Effector memory CD4-positive, alpha-beta T cell (primary cell): Measurements from ENCODE around the gene SCLY.

Experiments
- DNase-seq, 3 donors: peaks; one replicate each; pipeline ENCODE4 v3.0.0-alpha.2; 2020
- H3K27ac ChIP-seq: 2 replicates; pipeline ENCODE4 v1.7.0; 2013; ENCODE audit warnings: mild to moderate bottlenecking, low read length, moderate library complexity; ENCODE audit not compliant: insufficient read depth, poor library complexity, severe bottlenecking
- H3K27me3 ChIP-seq: replicated peaks from 2 replicates; pipeline ENCODE4 v1.7.0; 2013; ENCODE audit warnings: mild to moderate bottlenecking, low read length; ENCODE audit not compliant: insufficient read depth, control insufficient read depth, poor library complexity, severe bottlenecking
- H3K36me3 ChIP-seq: 2 replicates; pipeline ENCODE4 v1.7.0; 2013; ENCODE audit warnings: mild to moderate bottlenecking, low read length, moderate library complexity; ENCODE audit not compliant: control insufficient read depth, insufficient read depth
- H3K4me1 ChIP-seq: 2 replicates; pipeline ENCODE4 v1.7.0; 2013; ENCODE audit warnings: low read length, mild to moderate bottlenecking; ENCODE audit not compliant: control insufficient read depth, insufficient read depth, poor library complexity, severe bottlenecking
- H3K4me3 ChIP-seq: 2 replicates; pipeline ENCODE4 v1.7.0; 2013; ENCODE audit warnings: low read length, low read depth, mild to moderate bottlenecking; ENCODE audit not compliant: insufficient read depth, poor library complexity, severe bottlenecking
- H3K9me3 ChIP-seq: 2 replicates; pipeline ENCODE4 v1.7.0; 2013; ENCODE audit warnings: mild to moderate bottlenecking, low read length, moderate library complexity; ENCODE audit not compliant: control insufficient read depth
- total RNA-seq, 3 donors: gene quantifications; one replicate each; lab custom pipeline; 2026; lab: John Stamatoyannopoulos, UW

The SCLY gene, protein sequence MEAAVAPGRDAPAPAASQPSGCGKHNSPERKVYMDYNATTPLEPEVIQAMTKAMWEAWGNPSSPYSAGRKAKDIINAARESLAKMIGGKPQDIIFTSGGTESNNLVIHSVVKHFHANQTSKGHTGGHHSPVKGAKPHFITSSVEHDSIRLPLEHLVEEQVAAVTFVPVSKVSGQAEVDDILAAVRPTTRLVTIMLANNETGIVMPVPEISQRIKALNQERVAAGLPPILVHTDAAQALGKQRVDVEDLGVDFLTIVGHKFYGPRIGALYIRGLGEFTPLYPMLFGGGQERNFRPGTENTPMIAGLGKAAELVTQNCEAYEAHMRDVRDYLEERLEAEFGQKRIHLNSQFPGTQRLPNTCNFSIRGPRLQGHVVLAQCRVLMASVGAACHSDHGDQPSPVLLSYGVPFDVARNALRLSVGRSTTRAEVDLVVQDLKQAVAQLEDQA
- 1.6 to 5.6 (median 2.3) reads per million in 3 donors for total RNA-seq

DNA sequence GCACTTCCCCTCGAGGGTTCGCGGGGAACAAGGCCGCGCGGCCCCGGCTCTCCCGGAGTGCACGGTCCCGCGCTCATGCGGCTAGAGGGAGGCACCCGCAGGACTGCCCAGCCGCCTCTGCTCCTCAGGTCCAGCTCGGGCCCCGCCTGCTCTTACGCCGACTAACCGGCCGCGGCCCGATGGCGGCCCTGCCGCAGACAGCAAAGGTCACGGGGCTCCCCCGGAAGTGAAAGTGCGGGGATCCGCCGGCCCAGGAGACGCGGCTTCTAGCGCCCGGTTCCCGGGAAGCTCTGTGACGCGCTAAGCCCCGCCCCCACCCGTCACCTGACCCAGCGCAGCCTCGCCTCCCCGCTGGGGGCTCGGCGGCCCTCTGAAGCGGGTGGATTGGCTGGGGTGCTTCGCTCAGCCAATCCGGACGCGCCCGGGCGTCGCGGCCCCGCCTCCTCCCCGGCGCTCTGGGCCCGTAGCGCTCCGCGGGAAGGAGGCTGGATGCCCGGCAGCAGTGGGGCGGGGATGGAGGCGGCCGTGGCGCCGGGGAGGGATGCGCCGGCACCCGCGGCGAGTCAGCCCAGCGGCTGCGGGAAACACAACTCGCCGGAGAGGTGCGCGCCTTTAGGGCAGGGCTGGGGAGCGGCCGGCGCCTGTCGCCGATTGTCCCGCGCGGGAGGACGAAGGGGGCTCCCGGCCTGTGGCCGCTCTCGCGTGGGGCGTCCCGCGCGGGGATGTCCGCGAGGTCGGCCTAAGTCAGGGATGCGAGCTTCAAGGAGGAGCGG lies at the start of gene SCLY:
Gene SCLY (plus strand): TSS at position 460 of the 773 bp plus-strand sequence. CDS start 54 bp downstream, at position 514.
- no peaks in the 10 kb centered on the region for H3K36me3 ChIP-seq
- H3K27ac ChIP-seq: peak within 1 kb of the TSS; percentile 68
- H3K27me3 ChIP-seq: no peaks in the 10 kb centered on the region
- DNase-seq: peak; percentile 95 to 97 (median 96)
- H3K9me3 ChIP-seq: no peaks in the 10 kb centered on the region
- H3K4me1 ChIP-seq: peaks cover 8% of the 10 kb centered on the region
- peak within 1 kb of the TSS; percentile 79 for H3K4me3 ChIP-seq

- no peak for DNase-seq
- Histone ChIP-seq H3K9me3 (no peaks in the 10 kb centered on the region), H3K4me3 (no peak overlapping the region), H3K4me1 (no peaks in the 10 kb centered on the region), H3K36me3 (peaks cover 4% of the 10 kb centered on the region), H3K27me3 (no peaks in the 10 kb centered on the region), H3K27ac (no peak overlapping the region)
These were observed 47.0 kb upstream of the SCLY start for GRCh38 chr2:238013806-238014205.

GRCh38 chr2:238015705-238016104 lies 45.1 kb upstream of the SCLY start:
- no peak overlapping the region for H3K27ac ChIP-seq
- H3K36me3 ChIP-seq: peaks cover 8% of the 10 kb centered on the region
- H3K4me1 ChIP-seq: no peaks in the 10 kb centered on the region
- no peak for DNase-seq
- no peaks in the 10 kb centered on the region for H3K9me3 ChIP-seq
- H3K4me3 ChIP-seq: no peak overlapping the region
- H3K27me3 ChIP-seq: no peaks in the 10 kb centered on the region

DNA sequence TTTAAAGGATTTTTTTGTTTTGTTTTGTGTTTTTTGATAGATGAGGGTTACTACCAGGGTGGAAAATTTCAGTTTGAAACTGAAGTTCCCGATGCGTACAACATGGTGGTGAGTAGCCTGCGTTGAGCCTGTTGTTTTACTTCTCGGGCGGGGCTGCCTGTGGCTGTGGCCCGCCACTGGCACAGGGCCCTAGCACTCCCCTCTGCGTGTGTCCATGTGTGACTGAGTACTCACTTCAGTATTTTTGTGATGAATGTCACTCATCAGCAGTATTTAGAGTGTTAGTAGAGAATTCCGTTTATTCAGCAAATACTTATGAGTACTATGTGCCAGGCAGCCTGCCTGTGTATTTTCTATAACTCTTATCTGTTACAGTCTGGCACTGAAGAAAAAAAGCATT lies 44.3 kb upstream of the SCLY start:
- H3K27ac ChIP-seq: no peak overlapping the region
- H3K36me3 ChIP-seq: peaks cover 12% of the 10 kb centered on the region
- DNase-seq: no peak
- no peaks in the 10 kb centered on the region for H3K4me1 ChIP-seq
- H3K4me3 ChIP-seq: no peak overlapping the region
- H3K9me3 ChIP-seq: no peaks in the 10 kb centered on the region
- H3K27me3 ChIP-seq: no peaks in the 10 kb centered on the region

DNA sequence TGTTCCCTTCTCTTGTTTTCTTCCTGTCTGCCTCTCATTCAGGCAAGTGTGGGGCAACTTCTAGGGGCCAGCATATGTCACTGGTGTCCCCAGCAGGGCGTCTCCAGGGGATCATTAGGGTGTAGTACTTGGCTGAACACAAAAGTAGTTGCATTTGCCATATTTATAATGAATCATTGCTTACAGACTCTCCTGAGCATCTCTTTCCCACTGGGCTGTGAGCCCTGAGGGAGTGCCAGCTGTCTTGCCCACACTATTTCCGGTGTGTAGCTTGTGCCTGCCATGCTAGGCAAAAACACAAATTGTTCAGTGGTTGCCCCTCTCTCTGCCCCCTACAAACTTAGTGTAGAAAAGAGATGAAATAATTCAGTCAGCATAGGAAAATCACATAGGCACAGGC lies 40.8 kb upstream of the SCLY start:
- Histone ChIP-seq H3K27me3 (no peaks in the 10 kb centered on the region), H3K4me1 (no peaks in the 10 kb centered on the region), H3K9me3 (no peaks in the 10 kb centered on the region), H3K4me3 (no peak overlapping the region), H3K27ac (no peak overlapping the region), H3K36me3 (peaks cover 12% of the 10 kb centered on the region)
- DNase-seq: no peak

DNA sequence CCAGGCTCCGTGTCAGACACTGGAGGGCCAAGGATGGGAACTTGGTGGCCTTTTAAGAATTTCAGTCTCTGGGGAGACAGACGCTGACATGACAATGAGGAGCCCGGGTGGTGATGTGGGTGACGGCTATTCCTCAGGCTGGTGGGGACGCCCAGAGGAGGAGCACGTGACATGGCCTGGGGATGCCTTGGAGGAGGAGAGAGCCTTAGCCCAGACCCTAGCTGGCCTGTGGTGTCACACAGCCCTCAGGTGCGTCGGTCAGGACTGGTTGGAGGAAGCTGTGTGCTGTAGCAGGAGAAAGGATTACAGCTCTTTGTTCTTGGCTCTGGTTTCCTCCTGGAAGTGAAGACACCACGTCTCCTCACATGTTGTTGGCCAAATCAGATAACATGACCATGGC lies 40.0 kb upstream of the SCLY start:
- H3K4me3 ChIP-seq: no peak overlapping the region
- no peak overlapping the region for H3K27ac ChIP-seq

GRCh38 chr2:238021327-238021726 lies 39.5 kb upstream of the SCLY start:
- H3K9me3 ChIP-seq: no peaks in the 10 kb centered on the region
- no peak overlapping the region for H3K27ac ChIP-seq
- H3K4me1 ChIP-seq: no peaks in the 10 kb centered on the region
- DNase-seq: no peak
- no peak overlapping the region for H3K4me3 ChIP-seq
- no peaks in the 10 kb centered on the region for H3K27me3 ChIP-seq
- peaks cover 12% of the 10 kb centered on the region for H3K36me3 ChIP-seq

More for the DNA sequence above, 40.0 kb upstream of the SCLY start:
- DNase-seq: no peak
- Histone ChIP-seq H3K27me3 (no peaks in the 10 kb centered on the region), H3K9me3 (no peaks in the 10 kb centered on the region), H3K36me3 (peaks cover 12% of the 10 kb centered on the region), H3K4me1 (no peaks in the 10 kb centered on the region)

DNA sequence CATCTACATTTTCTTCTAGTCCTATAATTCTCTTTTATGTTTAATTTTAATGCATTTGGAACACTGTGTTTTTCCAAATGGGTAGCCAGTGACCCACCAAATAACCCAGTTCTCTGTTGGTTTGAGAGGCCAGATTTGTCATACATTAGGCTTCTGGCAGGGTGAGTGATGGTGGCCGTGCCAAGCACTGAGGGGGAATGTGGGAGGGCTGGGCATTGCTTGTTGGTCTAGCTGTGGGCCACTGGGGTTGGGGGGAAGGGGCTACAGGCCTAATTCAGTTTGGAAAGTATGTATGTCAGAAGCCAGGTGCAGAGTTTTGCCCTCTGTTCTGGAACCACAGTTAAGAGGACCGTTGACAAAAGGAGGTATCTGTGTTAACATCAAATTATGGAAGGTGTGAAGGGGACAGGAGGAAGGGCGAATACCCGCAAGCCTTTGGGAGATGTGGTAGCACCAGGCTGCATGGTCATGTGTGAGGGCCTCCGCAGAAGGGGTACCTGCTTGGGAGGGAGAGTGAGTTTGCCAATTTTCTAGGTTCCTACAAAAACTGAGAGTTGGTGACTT lies 38.1 kb upstream of the SCLY start:
- Histone ChIP-seq H3K27ac (no peak overlapping the region), H3K4me3 (no peak overlapping the region), H3K9me3 (no peaks in the 10 kb centered on the region), H3K4me1 (no peaks in the 10 kb centered on the region), H3K27me3 (no peaks in the 10 kb centered on the region), H3K36me3 (peaks cover 17% of the 10 kb centered on the region)
- no peak for DNase-seq

GRCh38 chr2:238023608-238024007 lies 37.2 kb upstream of the SCLY start:
- Histone ChIP-seq H3K4me3 (no peak overlapping the region), H3K27me3 (no peaks in the 10 kb centered on the region), H3K9me3 (no peaks in the 10 kb centered on the region), H3K4me1 (no peaks in the 10 kb centered on the region), H3K36me3 (peaks cover 16% of the 10 kb centered on the region), H3K27ac (no peak overlapping the region)
- no peak for DNase-seq

DNA sequence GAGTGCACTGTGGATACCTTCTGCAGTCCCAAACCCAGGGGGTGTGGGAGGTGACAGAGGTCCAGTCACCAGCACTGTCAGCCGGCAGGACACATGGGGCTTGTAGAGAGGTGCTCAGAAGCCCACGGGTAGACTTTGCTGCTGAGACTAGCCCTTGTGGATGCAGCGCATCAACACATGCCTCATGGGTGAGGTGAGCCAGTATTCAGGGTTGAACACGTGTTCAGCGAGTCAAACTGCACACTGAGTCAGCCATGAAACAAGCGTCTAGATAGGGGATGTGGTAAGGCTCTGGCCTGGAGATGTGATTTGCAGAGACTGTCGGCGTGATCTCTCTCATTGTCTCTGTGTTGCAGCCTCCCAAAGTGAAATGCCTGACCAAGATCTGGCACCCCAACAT lies 35.8 kb upstream of the SCLY start:
- Histone ChIP-seq H3K4me3 (no peak overlapping the region), H3K36me3 (peaks cover 18% of the 10 kb centered on the region), H3K9me3 (no peaks in the 10 kb centered on the region), H3K27me3 (no peaks in the 10 kb centered on the region), H3K27ac (no peak overlapping the region), H3K4me1 (no peaks in the 10 kb centered on the region)
- no peak for DNase-seq
